Heart right ventricle (tissue), 16 donors: ENCODE data around the gene AP2A2. TPM values are rescaled to one million over a fixed set of nuclear protein-coding genes. Genes with fewer than 3 reads are reported as not detected.
"Not testable (repeated sequence)": the region's sequence is repeated elsewhere in the genome, so short reads cannot be mapped to it uniquely, and the experiment has no call there.

Experiments
- ATAC-seq, 8 donors: fragments of 200-7000 bp; cut with Tn5 transposase; one replicate each; pipeline ENCODE4 v1.9.1; 2020; ENCODE audit warnings: mild to moderate bottlenecking in 8 of 8, moderate library complexity in 8 of 8, moderate number of reproducible peaks in 1 of 8
- DNase-seq, 2 donors: peaks; one replicate each; pipeline ENCODE4 v3.0.0-alpha.2; 2020
- H3K27ac ChIP-seq, 10 donors: fragments of 200-600 bp; sonication (generic) in 2 of 10; one replicate each; pipeline versions ENCODE4 v1.5.0 to v1.8.0; 2020 to 2022; ENCODE audit warnings: mild to moderate bottlenecking in 3 of 10
- H3K27me3 ChIP-seq, 7 donors: fragments of 200-600 bp; one replicate each; pipeline ENCODE4 v1.8.0; 2021 to 2022; ENCODE audit warnings: mild to moderate bottlenecking in 2 of 7
- H3K36me3 ChIP-seq, 9 donors: fragments of 200-600 bp; sonication (generic) in 1 of 9; one replicate each; pipeline versions ENCODE4 v1.5.0 to v1.8.0; 2020 to 2022; ENCODE audit warnings: mild to moderate bottlenecking in 2 of 9
- H3K4me1 ChIP-seq, 9 donors: fragments of 200-600 bp; sonication (generic) in 1 of 9; one replicate each; pipeline versions ENCODE4 v1.5.0 to v1.8.0; 2020 to 2022; ENCODE audit warnings: mild to moderate bottlenecking in 4 of 9
- H3K4me3 ChIP-seq, 10 donors: fragments of 200-600 bp; sonication (generic) in 2 of 10; one replicate each; pipeline versions ENCODE4 v1.5.0 to v1.8.0; 2020 to 2022; ENCODE audit warnings: mild to moderate bottlenecking in 7 of 10, moderate library complexity in 2 of 10
- H3K9me3 ChIP-seq, 11 donors: fragments of 200-600 bp in 10 of 11; sonication (generic) in 2 of 11; one replicate each; pipeline versions ENCODE4 v1.5.0 to v1.8.0; 2013 to 2022; ENCODE audit warnings: mild to moderate bottlenecking in 2 of 11, control low read depth in 1 of 11, moderate library complexity in 1 of 11
- CTCF ChIP-seq, 9 donors: fragments of 200-600 bp; sonication (generic) in 2 of 9; IDR thresholded peaks; one replicate each; pipeline versions ENCODE4 v1.5.0 to v1.8.0; 2021 to 2022; ENCODE audit warnings: antibody characterized with exemption in 9 of 9, mild to moderate bottlenecking in 5 of 9, moderate library complexity in 1 of 9
- WGBS, 2 donors: extraction: QIAGEN DNeasy Blood & Tissue Kit; methylation state at CpG; one replicate each; pipeline ENCODE4 v1.1.7; 2013; ENCODE audit warnings: inconsistent platforms in 1 of 2; 5-methylcytosine and 5-hydroxymethylcytosine counted together
- intact Hi-C, 10 donors: fragments of 100-400 bp; cut with DNase I; formaldehyde crosslinking; loops; one replicate each; pipeline versions ENCODE4 v1.11.1 to v1.14.2; 2022
- polyA plus RNA-seq, 2 donors: library from polyadenylated mRNA; stranded (reverse); fragments of 200-250 nt; gene quantifications; one replicate each; pipeline ENCODE4 v1.2.3, GENCODE V29; 2013
- total RNA-seq, 10 donors: library from RNA; stranded (reverse); fragmentation: NEBNext Ultra II Directional in 3 of 10; extraction: Animal tissue kit (Norgen Biotek cat#: 25700) in 3 of 10; gene quantifications; one replicate each; pipeline versions ENCODE4 v1.2.1 to v1.2.4, GENCODE V29; 2021 to 2023
- donor health status: Arrhythmogenic right ventricular cardiomyopathy.
- donor health status: ischemic (EF 13 %, LVEDD 7.1; RV severe dilation, severe dysfunction).
- donor health status: healthy with polysubstance abuse.
- donor health status: DM: no; HTN: yes; CAD: no.
- donor health status: DM: no; HTN: no; CAD: no.
- donor health status: ischemic (EF 25% LVEDD 6.9; RV normal size, moderate dysfunction).
- donor health status: ischemic (EF 25% LVEDD 5.7; RV mildly dilated, moderate dysfunction).
- donor health status: healthy.
- donor health status: DM: yes; HTN: yes; CAD: no.
- donor health status: Ischemic cardiomyopathy.
- donor health status: ischemic (EF 35%, LVEDD 5.7; RV mildly dilated, moderate dysfunction).
- donor health status: nonischemic (EF 11% LVEDD 7.7; RV severe dilation, severe dysfunction).
- donor health status: DM: yes; HTN: yes; CAD: no.
- donor health status: PGD.
- donor health status: ischemic (EF 29% LVEDD 5.4; RV normal size, mild dysfunction).
- donor health status: nonischemic (EF 23%, LVEDD 6.1; RV moderate dilation, normal function).

AP2A2 gene
- total and polyA plus RNA-seq, 12 donors, result 24.3 to 58.4 (median 37.4) TPM

DNA sequence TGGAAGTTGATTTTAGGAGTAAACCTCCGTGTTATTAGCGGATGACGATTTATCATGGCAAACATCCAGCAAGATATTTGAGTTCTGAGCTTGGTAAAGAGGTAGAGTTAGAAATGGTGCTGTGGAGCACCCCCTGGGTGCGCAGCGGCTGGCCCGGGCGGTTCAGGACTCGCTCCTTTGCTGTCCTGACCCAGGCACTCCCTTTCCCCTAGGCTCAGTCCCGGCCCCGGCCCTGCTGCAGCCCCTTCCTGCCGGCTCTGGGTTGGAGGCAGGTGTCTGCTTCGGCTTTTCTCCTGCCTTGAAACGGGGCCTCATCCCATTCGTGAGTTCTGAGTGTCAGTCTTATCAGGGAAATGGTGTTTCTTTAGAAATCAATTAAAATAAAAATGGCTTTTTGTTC lies 33.4 kb downstream of the AP2A2 start:
- Histone ChIP-seq H3K9me3 (no peaks in the 10 kb centered on the region), H3K4me3 (no peak overlapping the region), H3K4me1 (peaks cover 0 to 21% (median 11%) of the 10 kb centered on the region in 9 donors), H3K36me3 (peaks cover 0 to 65% (median 10%) of the 10 kb centered on the region in 9 donors), H3K27me3 (no peaks in the 10 kb centered on the region), H3K27ac (no peak overlapping the region)
- TF ChIP-seq CTCF (IDR thresholded peaks at IDR 0.05), result no peak
- intact Hi-C loops, result no loop called here
- ATAC-seq (no peak), DNase-seq (no peak)
- 85 to 87% methylated on average over 14 of the region's 14 CpGs for WGBS, 2 donors

DNA sequence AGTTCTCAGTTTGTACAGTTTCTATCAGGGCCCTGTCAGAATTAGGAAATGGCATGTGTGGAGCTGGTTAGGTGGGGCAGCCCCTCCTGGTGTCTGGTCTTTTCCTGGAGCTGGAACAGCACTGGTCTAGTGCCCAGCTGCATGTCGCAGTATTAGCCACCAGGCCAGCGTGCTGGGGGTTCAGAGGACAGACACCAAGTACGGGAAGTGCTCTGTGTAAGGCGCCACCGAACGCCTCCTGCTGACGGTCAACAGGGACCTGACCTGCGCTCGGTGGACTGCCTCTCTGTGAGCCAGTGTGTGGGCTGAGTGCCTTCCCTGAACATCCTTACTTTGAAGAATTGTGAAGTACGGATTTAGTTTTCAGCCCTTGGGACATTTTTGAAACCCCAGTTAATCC lies 33.9 kb downstream of the AP2A2 start:
- Histone ChIP-seq H3K36me3 (peaks cover 0 to 71% (median 10%) of the 10 kb centered on the region in 9 donors), H3K4me1 (peaks cover 0 to 21% (median 7%) of the 10 kb centered on the region in 9 donors), H3K27ac (no peak overlapping the region), H3K4me3 (no peak overlapping the region), H3K27me3 (no peaks in the 10 kb centered on the region), H3K9me3 (no peaks in the 10 kb centered on the region)
- TF ChIP-seq CTCF (IDR thresholded peaks at IDR 0.05), result no peak
- DNase-seq (no peak), ATAC-seq (peak in 1 of 8 donors; percentile 21)
- WGBS, 2 donors, result 84 to 90% methylated on average over 10 of the region's 10 CpGs
- intact Hi-C loops, result no loop called here

- DNase-seq, H3K4me1 ChIP-seq, ATAC-seq, H3K27me3 ChIP-seq, H3K27ac ChIP-seq, H3K9me3 ChIP-seq, intact Hi-C loops, H3K4me3 ChIP-seq: not testable (repeated sequence)
- peaks cover 0 to 80% (median 10%) of the 10 kb centered on the region in 9 donors for H3K36me3 ChIP-seq
- 90 to 94% methylated on average over 18 of the region's 18 CpGs for WGBS, 2 donors
Observed at GRCh38 chr11:961310-961920, 35.7 kb downstream of the AP2A2 start.

GRCh38 chr11:961921-962320 lies 36.3 kb downstream of the AP2A2 start:
- ATAC-seq (no peak), DNase-seq (no peak)
- Histone ChIP-seq H3K4me1 (peaks cover 0 to 15% (median 6%) of the 10 kb centered on the region in 9 donors), H3K36me3 (peaks cover 0 to 76% (median 10%) of the 10 kb centered on the region in 9 donors), H3K9me3 (no peaks in the 10 kb centered on the region), H3K27me3 (no peaks in the 10 kb centered on the region), H3K27ac (no peak overlapping the region), H3K4me3 (no peak overlapping the region)
- intact Hi-C loops, result no loop called here
- 91 to 93% methylated on average over 12 of the region's 12 CpGs for WGBS, 2 donors
- no peak for TF ChIP-seq CTCF (IDR thresholded peaks at IDR 0.05)

GRCh38 chr11:962688-963087 lies 37.0 kb downstream of the AP2A2 start:
- H3K4me1 ChIP-seq, result peaks cover 0 to 21% (median 8%) of the 10 kb centered on the region in 9 donors
- ATAC-seq, result no peak
- 95 to 98% methylated on average over 5 of the region's 5 CpGs for WGBS, 2 donors
- TF ChIP-seq CTCF (IDR thresholded peaks at IDR 0.05), result no peak
- H3K27me3 ChIP-seq, result no peaks in the 10 kb centered on the region
- H3K27ac ChIP-seq, result no peak overlapping the region
- H3K4me3 ChIP-seq, result no peak overlapping the region
- DNase-seq, result no peak
- H3K9me3 ChIP-seq, result no peaks in the 10 kb centered on the region
- intact Hi-C loops, result no loop called here
- peaks cover 0 to 79% (median 10%) of the 10 kb centered on the region in 9 donors for H3K36me3 ChIP-seq
